Endodermal cell (in vitro differentiated cells): ENCODE results near the gene CCDC97. TPM values are rescaled to one million over a fixed set of nuclear protein-coding genes. Genes with fewer than 3 reads are reported as not detected.
A peak's percentile ranks its signal among the peaks of the same experiment; 100 is the strongest.

ENCODE experiments used
- DNase-seq: peaks from one replicate; pipeline ENCODE4 v3.0.0-alpha.2; 2017
- H3K27ac ChIP-seq: 2 replicates; pipeline ENCODE4 v1.5.1; 2013; ENCODE audit warnings: mild to moderate bottlenecking, low read depth, low read length, moderate library complexity
- H3K27me3 ChIP-seq: 2 replicates; pipeline ENCODE4 v1.6.1; 2013; ENCODE audit warnings: mild to moderate bottlenecking, low read length, moderate library complexity; ENCODE audit not compliant: insufficient read depth, control insufficient read depth, poor library complexity, severe bottlenecking
- H3K36me3 ChIP-seq: 2 replicates; pipeline ENCODE4 v1.7.0; 2013; ENCODE audit warnings: mild to moderate bottlenecking, low read length, moderate library complexity; ENCODE audit not compliant: control insufficient read depth, insufficient read depth
- H3K4me1 ChIP-seq: one replicate; pipeline ENCODE4 v1.7.0; 2013; ENCODE audit warnings: low read length; ENCODE audit not compliant: control insufficient read depth, insufficient read depth
- H3K4me3 ChIP-seq: 2 replicates; pipeline ENCODE4 v1.5.1; 2013; ENCODE audit warnings: mild to moderate bottlenecking, low read length, moderate library complexity
- H3K9ac ChIP-seq: 2 replicates; pipeline ENCODE4 v1.6.1; 2013; ENCODE audit warnings: mild to moderate bottlenecking, low read length, moderate library complexity; ENCODE audit not compliant: poor library complexity, severe bottlenecking; ENCODE audit errors: extremely low read depth
- H3K9me3 ChIP-seq: 2 replicates; pipeline ENCODE4 v1.6.1; 2013; ENCODE audit warnings: mild to moderate bottlenecking, low read length, moderate library complexity; ENCODE audit not compliant: control insufficient read depth
- H3K27ac Mint-ChIP-seq: 2 replicates; pipeline ENCODE4 v1.8.0; 2020; ENCODE audit warnings: mixed read lengths
- H3K27me3 Mint-ChIP-seq: 2 replicates; pipeline ENCODE4 v1.8.0; 2021; ENCODE audit warnings: mild to moderate bottlenecking, mixed read lengths; ENCODE audit not compliant: insufficient read depth
- H3K36me3 Mint-ChIP-seq: 2 replicates; pipeline ENCODE4 v1.8.0; 2020; ENCODE audit warnings: low read depth, mixed read lengths
- H3K4me1 Mint-ChIP-seq: 2 replicates; pipeline ENCODE4 v1.8.0; 2020; ENCODE audit warnings: mixed read lengths
- H3K4me3 Mint-ChIP-seq: 2 replicates; pipeline ENCODE4 v1.8.0; 2020; ENCODE audit warnings: mild to moderate bottlenecking, moderate library complexity, mixed read lengths
- H3K9me3 Mint-ChIP-seq: 2 replicates; pipeline ENCODE4 v1.8.0; 2020; ENCODE audit warnings: mild to moderate bottlenecking, mixed read lengths
- CTCF ChIP-seq: fragments of 200-600 bp; sonication (generic); conservative IDR thresholded peaks from 2 replicates; pipeline ENCODE4 v1.5.0; 2021; ENCODE audit warnings: antibody characterized with exemption, mild to moderate bottlenecking
- WGBS, 2 experiments: methylation state at CpG; one replicate each; pipeline versions ENCODE4 v1.1.5 to v1.1.7; 2013; ENCODE audit warnings: missing lambda C conversion rate in 2 of 2, mixed read lengths in 1 of 2; ENCODE audit not compliant: insufficient coverage in 1 of 2, insufficient read length in 1 of 2; 5-methylcytosine and 5-hydroxymethylcytosine counted together
- total RNA-seq, 2 donors: library from RNA; stranded (reverse); fragmentation: NEBNext Ultra II Directional in 1 of 2; extraction: Animal tissue kit (Norgen Biotek cat#: 25700) in 1 of 2; gene quantifications; 2 replicates in 1 of 2; 3 replicates in 1 of 2; pipeline ENCODE4 v1.2.1, GENCODE V29; 2021

The CCDC97 gene
- total RNA-seq, 2 donors from 2014 or later: 38.4 to 44.6 TPM

- Histone ChIP-seq H3K9me3 (no peaks in the 10 kb centered on the region), H3K27me3 (no peaks in the 10 kb centered on the region), H3K4me3 (no peak overlapping the region), H3K36me3 (peaks cover 35% of the 10 kb centered on the region), H3K4me1 (peaks cover 20% of the 10 kb centered on the region), H3K27ac (peak overlapping the region; percentile 29), H3K9ac (no peak overlapping the region)
- Mint-ChIP-seq H3K9me3 (no peaks in the 10 kb centered on the region), H3K4me1 (peaks cover 48% of the 10 kb centered on the region), H3K36me3 (peaks cover 39% of the 10 kb centered on the region), H3K27me3 (no peaks in the 10 kb centered on the region), H3K4me3 (no peak overlapping the region), H3K27ac (peak overlapping the region; percentile 89)
- no peak for TF ChIP-seq CTCF
- 73 to 76% methylated on average over 5 to 13 of the region's 13 CpGs for WGBS, 2 experiments
- DNase-seq: peak; percentile 54
Measured at GRCh38 chr19:41327076-41327575, 17.2 kb downstream of the CCDC97 start.

- TF ChIP-seq CTCF: no peak
- DNase-seq: peak; percentile 76
- Histone ChIP-seq H3K4me3 (no peak overlapping the region), H3K9me3 (no peaks in the 10 kb centered on the region), H3K27ac (peak overlapping the region; percentile 29), H3K36me3 (peaks cover 35% of the 10 kb centered on the region), H3K9ac (no peak overlapping the region), H3K27me3 (no peaks in the 10 kb centered on the region), H3K4me1 (peaks cover 20% of the 10 kb centered on the region)
- WGBS, 2 experiments: 82 to 85% methylated on average over 22 to 33 of the region's 33 CpGs
- Mint-ChIP-seq H3K36me3 (peaks cover 40% of the 10 kb centered on the region), H3K9me3 (no peaks in the 10 kb centered on the region), H3K27me3 (no peaks in the 10 kb centered on the region), H3K4me1 (peaks cover 46% of the 10 kb centered on the region), H3K4me3 (no peak overlapping the region), H3K27ac (peak overlapping the region; percentile 80)
Measured at GRCh38 chr19:41327576-41328156, 17.7 kb downstream of the CCDC97 start.

GRCh38 chr19:41328157-41328841 lies 18.3 kb downstream of the CCDC97 start:
- Mint-ChIP-seq H3K36me3 (peaks cover 37% of the 10 kb centered on the region), H3K27me3 (no peaks in the 10 kb centered on the region), H3K4me3 (no peak overlapping the region), H3K4me1 (peaks cover 40% of the 10 kb centered on the region), H3K27ac (peak overlapping the region; percentile 80), H3K9me3 (no peaks in the 10 kb centered on the region)
- H3K4me3 ChIP-seq: no peak overlapping the region
- peaks cover 30% of the 10 kb centered on the region for H3K36me3 ChIP-seq
- 92 to 95% methylated on average over 14 to 22 of the region's 22 CpGs for WGBS, 2 experiments
- H3K9ac ChIP-seq: no peak overlapping the region
- DNase-seq: no peak
- peaks cover 20% of the 10 kb centered on the region for H3K4me1 ChIP-seq
- no peaks in the 10 kb centered on the region for H3K9me3 ChIP-seq
- peak overlapping the region; percentile 16 for H3K27ac ChIP-seq
- H3K27me3 ChIP-seq: no peaks in the 10 kb centered on the region
- TF ChIP-seq CTCF: no peak
